GM12878 (cell line): Measurements from ENCODE around the gene RPS6KA2. TPM values are rescaled to one million over a fixed set of nuclear protein-coding genes. Genes with fewer than 3 reads are reported as not detected.

Experiments
- ATAC-seq: fragments of 200-7000 bp; cut with Tn5 transposase; 3 replicates; pipeline ENCODE4 v1.9.1; 2020; ENCODE audit warnings: mild to moderate bottlenecking, moderate library complexity
- BruUV-seq: library from RNA; stranded (reverse); fragments of 400-500 nt; replicated peaks from 2 replicates; lab custom pipeline; 2021; lab: Mats Ljungman, UMichigan
- CTCF ChIA-PET: fragments of 300-600 bp; sonication (Branson Sonifier 250); formaldehyde crosslinking; extraction: SDS; loops from one replicate; lab custom pipeline; 2021; ENCODE audit warnings: inconsistent platforms; lab: Yijun Ruan, JAX
- POLR2A ChIA-PET: fragments of 350-600 bp; formaldehyde crosslinking; extraction: SDS; loops from one replicate; lab custom pipeline; 2021; ENCODE audit warnings: inconsistent platforms; lab: Charles Lee
- RAD21 ChIA-PET: fragments of 300-600 bp; sonication (Branson Sonifier 250); formaldehyde crosslinking; loops from one replicate; lab custom pipeline; 2023; ENCODE audit warnings: antibody characterized with exemption; ENCODE audit not compliant: unreplicated experiment; lab: Charles Lee
- SMC1A ChIA-PET: fragments of 300-600 bp; sonication (Branson Sonifier 250); formaldehyde crosslinking; loops from one replicate; lab custom pipeline; 2023; ENCODE audit not compliant: unreplicated experiment, uncharacterized antibody; lab: Charles Lee
- DNase-seq: peaks from one replicate; pipeline ENCODE4 v3.0.0-alpha.2; 2011; ENCODE audit warnings: low read depth, low spot score
- FAIRE-seq: peaks from 3 replicates; lab custom pipeline; 2011; peaks lifted over from hg19 to GRCh38; lab: Jason Lieb, UNC
- H2AFZ ChIP-seq: 2 replicates; pipeline ENCODE4 v1.6.0; 2011; ENCODE audit warnings: low read depth, low read length, control low read depth; ENCODE audit not compliant: control insufficient read depth
- H3K27ac ChIP-seq: 2 replicates; pipeline ENCODE4 v1.5.1; 2011; ENCODE audit warnings: control low read depth; ENCODE audit not compliant: control insufficient read depth, insufficient read depth
- H3K27me3 ChIP-seq, 2 experiments: replicated peaks in 1 of 2; 2 replicates each; pipeline versions ENCODE4 v1.6.0 to v1.6.1; 2011; ENCODE audit warnings: low read length in 1 of 2; ENCODE audit not compliant: control insufficient read depth in 2 of 2, insufficient read depth in 2 of 2
- H3K36me3 ChIP-seq, 2 experiments: 2 replicates each; pipeline ENCODE4 v1.5.1; 2011; ENCODE audit warnings: low read length in 1 of 2; ENCODE audit not compliant: control insufficient read depth in 2 of 2, insufficient read depth in 2 of 2
- H3K4me1 ChIP-seq: 2 replicates; pipeline ENCODE4 v1.6.1; 2011; ENCODE audit warnings: mild to moderate bottlenecking, low read length, moderate library complexity, mixed read lengths; ENCODE audit not compliant: control insufficient read depth, insufficient read depth
- H3K4me2 ChIP-seq: 2 replicates; pipeline ENCODE4 v1.6.0; 2011; ENCODE audit warnings: control low read depth; ENCODE audit not compliant: control insufficient read depth, insufficient read depth
- H3K4me3 ChIP-seq: fragments of 200-600 bp; sonication (generic); 2 replicates; pipeline ENCODE4 v1.5.1; 2016
- H3K79me2 ChIP-seq: 2 replicates; pipeline ENCODE4 v1.6.0; 2011; ENCODE audit warnings: low read length; ENCODE audit not compliant: control insufficient read depth, insufficient read depth
- H3K9ac ChIP-seq: 2 replicates; pipeline ENCODE4 v1.8.0; 2011; ENCODE audit warnings: low read length, control low read depth, mixed read lengths; ENCODE audit not compliant: control insufficient read depth, insufficient read depth
- H3K9me3 ChIP-seq: replicated peaks from 3 replicates; pipeline ENCODE4 v1.5.1; 2011; ENCODE audit warnings: mild to moderate bottlenecking, low read length; ENCODE audit not compliant: control insufficient read depth, insufficient read depth
- H4K20me1 ChIP-seq: 2 replicates; pipeline ENCODE4 v1.6.0; 2011; ENCODE audit not compliant: control insufficient read depth, insufficient read depth
- E2F4 ChIP-seq: IDR thresholded peaks from 2 replicates; pipeline ENCODE4 v1.6.1; 2012; ENCODE audit warnings: low read depth, low read length, improper control_type of control experiment
- ELK1 ChIP-seq: IDR thresholded peaks from 2 replicates; pipeline ENCODE4 v1.6.1; 2012; ENCODE audit warnings: low read depth, low read length, improper control_type of control experiment
- LARP7 ChIP-seq: fragments of 450-650 bp; IDR thresholded peaks from 2 replicates; pipeline ENCODE4 v1.6.1; 2017; ENCODE audit warnings: mild to moderate bottlenecking
- PKNOX1 ChIP-seq: fragments of 450-650 bp; IDR thresholded peaks from 2 replicates; pipeline ENCODE4 v1.6.1; 2016; ENCODE audit warnings: mild to moderate bottlenecking
- RELA ChIP-seq: fragments of 450-650 bp; IDR thresholded peaks from 2 replicates; pipeline ENCODE4 v1.8.0; 2014; ENCODE audit warnings: borderline replicate concordance; ENCODE audit not compliant: partially characterized antibody
- RFX5 ChIP-seq: IDR thresholded peaks from 2 replicates; pipeline ENCODE4 v1.6.1; 2011; ENCODE audit warnings: low read depth, low read length, improper control_type of control experiment
- SIX5 ChIP-seq: IDR thresholded peaks from 2 replicates; pipeline ENCODE4 v1.6.1; 2011; ENCODE audit warnings: mild to moderate bottlenecking, low read depth, low read length, moderate library complexity; ENCODE audit not compliant: severe bottlenecking
- SREBF2 ChIP-seq: IDR thresholded peaks from 2 replicates; pipeline ENCODE4 v1.6.1; 2012; ENCODE audit warnings: mild to moderate bottlenecking, low read length
- SUZ12 ChIP-seq: fragments of 200-600 bp; sonication (generic); IDR thresholded peaks from one replicate; pipeline ENCODE4 v1.6.1; 2018; ENCODE audit warnings: antibody characterized with exemption, mild to moderate bottlenecking; ENCODE audit not compliant: unreplicated experiment
- TCF7 ChIP-seq: IDR thresholded peaks from 2 replicates; pipeline ENCODE4 v1.6.1; 2014; ENCODE audit warnings: antibody characterized with exemption, borderline replicate concordance
- USF2 ChIP-seq: IDR thresholded peaks from 2 replicates; pipeline ENCODE4 v1.6.1; 2011; ENCODE audit warnings: low read depth, low read length, improper control_type of control experiment, borderline replicate concordance
- WGBS: methylation state at CpG from one replicate; pipeline ENCODE4 v1.1.6; 2016; ENCODE audit warnings: low lambda C conversion rate; ENCODE audit not compliant: insufficient replicate concordance, insufficient coverage; ENCODE audit errors: missing lambda C conversion rate; 5-methylcytosine and 5-hydroxymethylcytosine counted together
- in situ Hi-C: fragments of 300-500 bp; cut with MboI; formaldehyde crosslinking; loops from 9 replicates; pipeline ENCODE4 v1.14.3; 2018; ENCODE audit warnings: mixed read lengths
- intact Hi-C: fragments of 100-400 bp; cut with micrococcal nuclease; formaldehyde crosslinking; loops from one replicate; pipeline ENCODE4 v1.14.2; 2022; ENCODE audit not compliant: unreplicated experiment
- polyA plus RNA-seq, 11 experiments: library from polyadenylated mRNA; depleted of rRNA in 4 of 11; unstranded in 6 of 11; stranded (reverse) in 5 of 11; fragments of >200 nt; fragmentation: Nextera tagmentation in 4 of 11; fragmentation: Illumina TruSeq in 1 of 11; extraction: Ambion mirVana in 4 of 11; extraction: Trizol in 1 of 11; gene quantifications; 1 replicate in 1 of 11; 2 replicates in 10 of 11; pipeline versions ENCODE4 v1.2.1 to v1.2.3, GENCODE V29; 2011 to 2016; ENCODE audit warnings: inconsistent platforms in 2 of 11, missing spikeins in 2 of 11, low read depth in 1 of 11
- total RNA-seq, 4 experiments: library from RNA; depleted of rRNA in 3 of 4; stranded (reverse); fragments of >200 nt in 3 of 4; fragmentation: Illumina TruSeq in 1 of 4; extraction: Trizol in 1 of 4; gene quantifications; 2 replicates each; pipeline versions ENCODE4 v1.2.1 to v1.2.3, GENCODE V29; 2013 to 2021

The RPS6KA2 gene
- total and polyA plus RNA-seq, 10 of the 15 experiments (the other 5 are each of a cell fraction or from before 2014, with no cell fraction given), result 0.02 to 1.0 (median 0.22) TPM; not detected in 1

- ChIA-PET SMC1A (no interaction called here), CTCF (no interaction called here), POLR2A (no interaction called here), RAD21 (no interaction called here)
- no TSS peak for BruUV-seq
- TF ChIP-seq LARP7, result no peak
- Histone ChIP-seq H3K4me1 (peaks cover 17% of the 10 kb centered on the region), H4K20me1 (no peaks in the 10 kb centered on the region), H3K36me3 (no peaks in the 10 kb centered on the region), H3K79me2 (no peaks in the 10 kb centered on the region), H3K4me3 (no peak overlapping the region), H3K9me3 (peaks cover 21% of the 10 kb centered on the region), H3K4me2 (no peak overlapping the region), H2AFZ (no peak overlapping the region), H3K27ac (no peak overlapping the region), H3K9ac (no peak overlapping the region), H3K27me3 (no peaks in the 10 kb centered on the region)
- no peak for FAIRE-seq
- no peak for DNase-seq
- WGBS, result 51% methylated on average over 20 of the region's 20 CpGs
- in situ Hi-C loops, result no loop called here
- ATAC-seq, result no peak
- intact Hi-C loops, result no loop called here
Measured at GRCh38 chr6:166495487-166496314, 131.3 kb downstream of the RPS6KA2 start.

- Histone ChIP-seq H3K9ac (no peak overlapping the region), H2AFZ (no peak overlapping the region), H3K79me2 (no peaks in the 10 kb centered on the region), H4K20me1 (no peaks in the 10 kb centered on the region), H3K4me3 (no peak overlapping the region), H3K27ac (no peak overlapping the region), H3K4me2 (no peak overlapping the region), H3K27me3 (no peaks in the 10 kb centered on the region), H3K9me3 (peaks cover 21% of the 10 kb centered on the region), H3K36me3 (no peaks in the 10 kb centered on the region), H3K4me1 (peaks cover 11% of the 10 kb centered on the region)
- FAIRE-seq (no peak), DNase-seq (no peak), ATAC-seq (no peak)
- CTCF ChIA-PET, result no interaction called here
- in situ Hi-C loops, result no loop called here
- intact Hi-C loops, result no loop called here
- no TSS peak for BruUV-seq
- POLR2A ChIA-PET, result no interaction called here
- SMC1A ChIA-PET, result no interaction called here
- 62% methylated on average over 31 of the region's 31 CpGs for WGBS
- RAD21 ChIA-PET, result no interaction called here
- TF ChIP-seq LARP7, result no peak
- no peak for TF ChIP-seq RELA
- TF ChIP-seq SUZ12, result no peak
- TF ChIP-seq SIX5, result no peak
- TF ChIP-seq ELK1, result no peak
- TF ChIP-seq E2F4, result no peak
- TF ChIP-seq USF2, result no peak
- TF ChIP-seq SREBF2, result no peak
- no peak for TF ChIP-seq PKNOX1
- no peak for TF ChIP-seq RFX5
- TF ChIP-seq TCF7, result no peak
Measured at GRCh38 chr6:166494757-166495486, 132.1 kb downstream of the RPS6KA2 start.
